Breast epithelium (tissue), 3 donors: ENCODE measurements around the gene LATS1.

Experiments
- POLR2A ChIP-seq: fragments of 450-650 bp; IDR thresholded peaks from one replicate; pipeline ENCODE4 v1.6.1; 2016; ENCODE audit warnings: antibody characterized with exemption, mild to moderate bottlenecking, moderate library complexity
- POLR2AphosphoS5 ChIP-seq, 3 donors: sonication (generic); formaldehyde crosslinking; IDR thresholded peaks; one replicate each; pipeline ENCODE4 v1.6.1; 2017; ENCODE audit warnings: antibody characterized with exemption in 3 of 3
- TF ChIP-seq, protein P1 (sequence below), 3 donors: fragments of 450-650 bp; IDR thresholded peaks; one replicate each; pipeline ENCODE4 v1.5.1; 2016 to 2017; ENCODE audit warnings: antibody characterized with exemption in 3 of 3, mild to moderate bottlenecking in 3 of 3, moderate library complexity in 3 of 3

DNA sequence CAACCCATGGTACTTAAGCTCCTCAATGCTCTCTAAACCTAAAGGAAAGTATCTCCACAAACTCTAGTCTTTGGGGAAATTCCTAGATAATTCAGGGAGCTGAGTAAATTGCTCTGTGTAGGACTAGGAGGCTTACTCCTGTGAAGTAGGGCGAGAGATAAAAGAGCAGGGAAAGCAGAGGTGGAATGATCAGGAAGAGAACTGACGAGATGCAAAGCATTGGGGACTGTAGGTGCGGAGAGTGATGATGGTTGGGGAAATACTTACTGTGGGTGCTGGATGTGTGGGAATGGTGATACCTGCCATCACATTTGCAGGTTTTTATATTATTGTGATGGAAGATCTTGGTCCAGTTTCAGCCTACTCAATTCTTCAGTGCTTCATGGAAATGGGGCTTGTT, 1.6 kb upstream of the LATS1 start:
- TF ChIP-seq, protein P1, sequence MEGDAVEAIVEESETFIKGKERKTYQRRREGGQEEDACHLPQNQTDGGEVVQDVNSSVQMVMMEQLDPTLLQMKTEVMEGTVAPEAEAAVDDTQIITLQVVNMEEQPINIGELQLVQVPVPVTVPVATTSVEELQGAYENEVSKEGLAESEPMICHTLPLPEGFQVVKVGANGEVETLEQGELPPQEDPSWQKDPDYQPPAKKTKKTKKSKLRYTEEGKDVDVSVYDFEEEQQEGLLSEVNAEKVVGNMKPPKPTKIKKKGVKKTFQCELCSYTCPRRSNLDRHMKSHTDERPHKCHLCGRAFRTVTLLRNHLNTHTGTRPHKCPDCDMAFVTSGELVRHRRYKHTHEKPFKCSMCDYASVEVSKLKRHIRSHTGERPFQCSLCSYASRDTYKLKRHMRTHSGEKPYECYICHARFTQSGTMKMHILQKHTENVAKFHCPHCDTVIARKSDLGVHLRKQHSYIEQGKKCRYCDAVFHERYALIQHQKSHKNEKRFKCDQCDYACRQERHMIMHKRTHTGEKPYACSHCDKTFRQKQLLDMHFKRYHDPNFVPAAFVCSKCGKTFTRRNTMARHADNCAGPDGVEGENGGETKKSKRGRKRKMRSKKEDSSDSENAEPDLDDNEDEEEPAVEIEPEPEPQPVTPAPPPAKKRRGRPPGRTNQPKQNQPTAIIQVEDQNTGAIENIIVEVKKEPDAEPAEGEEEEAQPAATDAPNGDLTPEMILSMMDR (IDR thresholded peaks at IDR 0.05): no peak
- TF ChIP-seq POLR2A: no peak
- TF ChIP-seq POLR2AphosphoS5 (IDR thresholded peaks at IDR 0.05): no peak
